Activated CD8-positive, alpha-beta T cell treated with anti-CD3 and anti-CD28 coated beads, Interleukin-2, amount 10 ng/mL, durations not matched to agents 7 days and 5 days (primary cell): ENCODE results near the gene ACTR1A. TPM values are rescaled to one million over a fixed set of nuclear protein-coding genes. Genes with fewer than 3 reads are reported as not detected.

ENCODE experiments used
- ATAC-seq: fragments of 150-1000 bp; cut with Tn5 transposase; one replicate; pipeline ENCODE4 v1.10.0; 2021; ENCODE audit warnings: moderate library complexity
- CTCF ChIA-PET: fragments of 350-600 bp; sonication (Branson Sonifier 250); formaldehyde crosslinking; loops from one replicate; lab custom pipeline; 2021; ENCODE audit warnings: antibody characterized with exemption; lab: Charles Lee
- POLR2A ChIA-PET: fragments of 350-600 bp; sonication (Branson Sonifier 250); formaldehyde crosslinking; loops from one replicate; lab custom pipeline; 2021; ENCODE audit warnings: antibody characterized with exemption; lab: Charles Lee
- DNase-seq: peaks from one replicate; pipeline ENCODE4 v3.0.0-alpha.2; 2020
- H3K27ac Mint-ChIP-seq: one replicate; pipeline ENCODE4 v1.8.0; 2021; ENCODE audit warnings: mild to moderate bottlenecking, mixed read lengths
- H3K27me3 Mint-ChIP-seq: one replicate; pipeline ENCODE4 v1.8.0; 2021; ENCODE audit warnings: low read depth, mixed read lengths
- H3K36me3 Mint-ChIP-seq: one replicate; pipeline ENCODE4 v1.8.0; 2021; ENCODE audit warnings: low read depth, mixed read lengths
- H3K4me1 Mint-ChIP-seq: one replicate; pipeline ENCODE4 v1.8.0; 2021; ENCODE audit warnings: low read depth, mixed read lengths
- H3K4me3 Mint-ChIP-seq: one replicate; pipeline ENCODE4 v1.8.0; 2021; ENCODE audit warnings: mild to moderate bottlenecking, mixed read lengths
- H3K9me3 Mint-ChIP-seq: one replicate; pipeline ENCODE4 v1.8.0; 2022; ENCODE audit warnings: mixed read lengths; ENCODE audit not compliant: insufficient read depth
- total RNA-seq, 2 experiments: library from RNA; stranded (reverse); gene quantifications; one replicate each; pipeline ENCODE4 v1.2.3, GENCODE V29; 2021

Gene ACTR1A
- total RNA-seq, 2 experiments from 2014 or later, result 72.7 to 75.8 TPM

- POLR2A ChIA-PET, result no interaction called here
- DNase-seq, result peak; percentile 25
- Mint-ChIP-seq H3K9me3 (no peaks in the 10 kb centered on the region), H3K27ac (peak overlapping the region; percentile 79), H3K4me1 (peaks cover 28% of the 10 kb centered on the region), H3K4me3 (no peak overlapping the region), H3K27me3 (no peaks in the 10 kb centered on the region), H3K36me3 (peaks cover 23% of the 10 kb centered on the region)
- ATAC-seq, result peak; percentile 71
- CTCF ChIA-PET, result interaction anchor here (0.9 to 2.0 kb wide), 5 partner anchors 9 to 160 kb away, joined by 3 to 15 read pairs (median 3); partner anchors contain the start of genes ACTR1A and SUFU
Measured at GRCh38 chr10:102511583-102512274, 9.2 kb upstream of the ACTR1A start.

GRCh38 chr10:102509387-102509786 lies 6.9 kb upstream of the ACTR1A start:
- ATAC-seq (no peak), DNase-seq (no peak)
- no peak overlapping the region for H3K4me3 Mint-ChIP-seq
- POLR2A ChIA-PET, result interaction anchor here (0.7 kb wide), 1 partner anchor 365 kb away, joined by 4 read pairs; no protein-coding TSS in a partner anchor
- no peak overlapping the region for H3K27ac Mint-ChIP-seq
- no peaks in the 10 kb centered on the region for H3K9me3 Mint-ChIP-seq
- peaks cover 42% of the 10 kb centered on the region for H3K4me1 Mint-ChIP-seq
- H3K36me3 Mint-ChIP-seq, result peaks cover 30% of the 10 kb centered on the region
- CTCF ChIA-PET, result interaction anchor here (0.6 to 2.1 kb wide), 4 partner anchors 30 to 228 kb away, joined by 3 to 15 read pairs (median 5); no protein-coding TSS in a partner anchor
- H3K27me3 Mint-ChIP-seq, result no peaks in the 10 kb centered on the region

- peaks cover 42% of the 10 kb centered on the region for H3K4me1 Mint-ChIP-seq
- POLR2A ChIA-PET, result interaction anchor here (0.7 to 0.9 kb wide), 2 partner anchors 10 to 263 kb away, joined by 3 read pairs; partner anchors contain the start of gene GBF1
- CTCF ChIA-PET, result interaction anchor here (0.7 to 7.9 kb wide), 5 partner anchors 29 to 202 kb away, joined by 3 to 142 read pairs (median 7); no protein-coding TSS in a partner anchor
- H3K27ac Mint-ChIP-seq, result no peak overlapping the region
- H3K9me3 Mint-ChIP-seq, result no peaks in the 10 kb centered on the region
- ATAC-seq (no peak), DNase-seq (no peak)
- H3K36me3 Mint-ChIP-seq, result peaks cover 29% of the 10 kb centered on the region
- no peaks in the 10 kb centered on the region for H3K27me3 Mint-ChIP-seq
- H3K4me3 Mint-ChIP-seq, result no peak overlapping the region
Measured at GRCh38 chr10:102508506-102508905, 6.0 kb upstream of the ACTR1A start.

- Mint-ChIP-seq H3K27me3 (no peaks in the 10 kb centered on the region), H3K4me1 (peaks cover 42% of the 10 kb centered on the region), H3K36me3 (peaks cover 29% of the 10 kb centered on the region), H3K4me3 (no peak overlapping the region), H3K9me3 (no peaks in the 10 kb centered on the region), H3K27ac (no peak overlapping the region)
- ChIA-PET POLR2A (interaction anchor here (0.8 to 0.9 kb wide), 2 partner anchors 114 to 262 kb away, joined by 3 to 4 read pairs; partner anchors contain the start of gene GBF1), CTCF (interaction anchor here (0.6 to 7.9 kb wide), 4 partner anchors 29 to 276 kb away, joined by 3 to 142 read pairs (median 4); no protein-coding TSS in a partner anchor)
- no peak for DNase-seq
- ATAC-seq, result no peak
Measured at GRCh38 chr10:102507521-102507920, 5.0 kb upstream of the ACTR1A start.

GRCh38 chr10:102505462-102506115 lies 3.1 kb upstream of the ACTR1A start:
- no peaks in the 10 kb centered on the region for H3K9me3 Mint-ChIP-seq
- ChIA-PET POLR2A (interaction anchor here (0.7 to 2.0 kb wide), 3 partner anchors 78 to 336 kb away, joined by 3 to 9 read pairs (median 7); no protein-coding TSS in a partner anchor), CTCF (interaction anchor here (0.8 to 7.9 kb wide), 8 partner anchors 75 to 336 kb away, joined by 3 to 142 read pairs (median 8); partner anchors contain the start of gene TRIM8)
- H3K36me3 Mint-ChIP-seq, result peaks cover 24% of the 10 kb centered on the region
- H3K4me3 Mint-ChIP-seq, result no peak overlapping the region
- H3K4me1 Mint-ChIP-seq, result peaks cover 27% of the 10 kb centered on the region
- H3K27me3 Mint-ChIP-seq, result no peaks in the 10 kb centered on the region
- ATAC-seq (no peak), DNase-seq (no peak)
- H3K27ac Mint-ChIP-seq, result no peak overlapping the region

GRCh38 chr10:102504976-102505300 lies 2.4 kb upstream of the ACTR1A start:
- DNase-seq (no peak), ATAC-seq (no peak)
- ChIA-PET POLR2A (interaction anchor here (0.7 to 2.0 kb wide), 7 partner anchors 55 to 336 kb away, joined by 3 to 9 read pairs (median 4); partner anchors contain the start of gene FBXL15), CTCF (interaction anchor here (0.7 to 7.9 kb wide), 16 partner anchors 9 to 335 kb away, joined by 3 to 142 read pairs (median 5); partner anchors contain the start of gene TRIM8)
- H3K36me3 Mint-ChIP-seq, result peaks cover 24% of the 10 kb centered on the region
- no peak overlapping the region for H3K4me3 Mint-ChIP-seq
- no peaks in the 10 kb centered on the region for H3K27me3 Mint-ChIP-seq
- H3K4me1 Mint-ChIP-seq, result peaks cover 28% of the 10 kb centered on the region
- no peaks in the 10 kb centered on the region for H3K9me3 Mint-ChIP-seq
- peak overlapping the region; percentile 83 for H3K27ac Mint-ChIP-seq

- Mint-ChIP-seq H3K4me3 (no peak overlapping the region), H3K27ac (peak overlapping the region; percentile 83), H3K27me3 (no peaks in the 10 kb centered on the region), H3K9me3 (no peaks in the 10 kb centered on the region), H3K36me3 (peaks cover 25% of the 10 kb centered on the region), H3K4me1 (peaks cover 28% of the 10 kb centered on the region)
- CTCF ChIA-PET, result interaction anchor here (0.6 to 7.9 kb wide), 33 partner anchors 8 to 670 kb away, joined by 3 to 142 read pairs (median 4); partner anchors contain the start of genes NFKB2 and TRIM8
- POLR2A ChIA-PET, result interaction anchor here (0.6 to 2.0 kb wide), 8 partner anchors 54 to 335 kb away, joined by 3 to 9 read pairs (median 4); partner anchors contain the start of genes CUEDC2 and FBXL15
- DNase-seq, result peak; percentile 38
- ATAC-seq, result no peak
Measured at GRCh38 chr10:102504179-102504975, 1.9 kb upstream of the ACTR1A start.

- ChIA-PET CTCF (interaction anchor here (0.6 to 7.9 kb wide), 46 partner anchors 8 to 669 kb away, joined by 3 to 142 read pairs (median 4); partner anchors contain the start of genes ARL3, C10orf95, CUEDC2 and NFKB2), POLR2A (interaction anchor here (0.6 to 2.0 kb wide), 9 partner anchors 70 to 148 kb away, joined by 3 to 9 read pairs (median 4); partner anchors contain the start of genes CUEDC2 and FBXL15)
- Mint-ChIP-seq H3K4me3 (no peak within 1 kb of the TSS), H3K27me3 (no peaks in the 10 kb centered on the region), H3K4me1 (peaks cover 29% of the 10 kb centered on the region), H3K36me3 (peaks cover 26% of the 10 kb centered on the region), H3K27ac (peak within 1 kb of the TSS; percentile 83), H3K9me3 (no peaks in the 10 kb centered on the region)
- peak; percentile 99 for DNase-seq
- peak; percentile 74 for ATAC-seq
Measured at GRCh38 chr10:102503264-102504178, 1.0 kb upstream of the ACTR1A start, which contains the start of gene SUFU. TSS of gene SUFU (plus strand) at chr10:102503972. CDS start at chr10:102504153, 181 bp downstream.

- Mint-ChIP-seq H3K4me3 (no peak overlapping the region), H3K4me1 (peaks cover 32% of the 10 kb centered on the region), H3K9me3 (no peaks in the 10 kb centered on the region), H3K36me3 (peaks cover 23% of the 10 kb centered on the region), H3K27ac (no peak overlapping the region), H3K27me3 (no peaks in the 10 kb centered on the region)
- ChIA-PET POLR2A (interaction anchor here (1.1 to 1.7 kb wide), 2 partner anchors 52 to 144 kb away, joined by 4 to 5 read pairs; no protein-coding TSS in a partner anchor), CTCF (interaction anchor here (0.7 to 7.9 kb wide), 19 partner anchors 10 to 313 kb away, joined by 3 to 142 read pairs (median 5); partner anchors contain the start of genes ARL3, C10orf95 and CUEDC2)
- DNase-seq, result peak; percentile 99
- ATAC-seq, result peak; percentile 80
Measured at GRCh38 chr10:102502029-102502336, 529 bp downstream of the ACTR1A start.
